ENCODE measurements around the gene BAZ2A. TPM values are rescaled to one million over a fixed set of nuclear protein-coding genes. Genes with fewer than 3 reads are reported as not detected.

Gene BAZ2A
- total and polyA plus RNA-seq, 2 experiments from 2014 or later: 109 to 111 TPM

DNA sequence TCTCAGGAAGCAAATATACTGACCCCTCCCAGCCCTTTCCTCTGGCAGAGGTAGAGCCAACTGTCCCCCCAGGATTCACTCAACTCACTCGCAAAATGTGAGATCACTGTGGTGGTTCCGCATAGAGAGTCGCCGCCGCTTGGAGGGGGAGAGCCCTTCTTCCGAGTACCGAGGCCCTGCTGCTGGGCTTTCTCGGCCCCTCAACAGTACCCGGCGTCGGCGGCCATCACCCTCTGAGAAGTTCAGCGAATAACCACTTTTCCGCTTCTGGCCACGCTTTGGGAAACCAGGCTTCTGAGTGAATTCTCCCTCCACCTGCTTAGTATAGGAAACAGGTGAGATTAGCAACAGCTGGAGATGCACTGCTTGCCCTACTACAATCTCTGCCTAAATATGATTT lies 31.1 kb downstream of the BAZ2A start:
- DNase-seq (ENCODE audit: low spot score) (no peak), ATAC-seq (no peak)
- Mint-ChIP-seq H3K36me3 (ENCODE audit: low read depth) (peaks cover 74% of the 10 kb centered on the region), H3K4me3 (no peak overlapping the region), H3K4me1 (peaks cover 23% of the 10 kb centered on the region), H3K27ac (no peak overlapping the region), H3K27me3 (ENCODE audit: insufficient read depth, low read depth, poor library complexity) (peaks cover 10% of the 10 kb centered on the region), H3K9me3 (no peaks in the 10 kb centered on the region)
- H3K27me3 ChIP-seq (ENCODE audit: insufficient read depth): no peaks in the 10 kb centered on the region
- peaks cover 6% of the 10 kb centered on the region; the same call in 1 of the 2 replicates for H4K20me1 ChIP-seq (replicated peaks; ENCODE audit: insufficient read depth)
- no peaks in the 10 kb centered on the region for H3K79me2 ChIP-seq (replicated peaks; ENCODE audit: insufficient read depth)
- peaks cover 17% of the 10 kb centered on the region for H3K4me1 ChIP-seq (ENCODE audit: insufficient read depth)
- H3K36me3 ChIP-seq (ENCODE audit: insufficient read depth): peaks cover 42% of the 10 kb centered on the region
- TF ChIP-seq POLR2AphosphoS5 (IDR thresholded peaks at IDR 0.05; ENCODE audit: low read depth) (no peak), EZH2phosphoT487 (IDR thresholded peaks at IDR 0.05; ENCODE audit: unreplicated experiment) (no peak), STAT1 (IDR thresholded peaks at IDR 0.05; ENCODE audit: unreplicated experiment) (no peak), CREB1 (CRISPR knock-in tag; IDR thresholded peaks at IDR 0.05; ENCODE audit: low read depth) (no peak), ZNF331 (CRISPR knock-in tag; IDR thresholded peaks at IDR 0.05; ENCODE audit: low read depth) (no peak), ZNF114 (CRISPR knock-in tag; IDR thresholded peaks at IDR 0.05) (no peak), EZH2 (IDR thresholded peaks at IDR 0.05; ENCODE audit: low read depth, unreplicated experiment) (no peak)
- TF ChIP-seq, protein P1, sequence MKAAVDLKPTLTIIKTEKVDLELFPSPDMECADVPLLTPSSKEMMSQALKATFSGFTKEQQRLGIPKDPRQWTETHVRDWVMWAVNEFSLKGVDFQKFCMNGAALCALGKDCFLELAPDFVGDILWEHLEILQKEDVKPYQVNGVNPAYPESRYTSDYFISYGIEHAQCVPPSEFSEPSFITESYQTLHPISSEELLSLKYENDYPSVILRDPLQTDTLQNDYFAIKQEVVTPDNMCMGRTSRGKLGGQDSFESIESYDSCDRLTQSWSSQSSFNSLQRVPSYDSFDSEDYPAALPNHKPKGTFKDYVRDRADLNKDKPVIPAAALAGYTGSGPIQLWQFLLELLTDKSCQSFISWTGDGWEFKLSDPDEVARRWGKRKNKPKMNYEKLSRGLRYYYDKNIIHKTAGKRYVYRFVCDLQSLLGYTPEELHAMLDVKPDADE (IDR thresholded peaks at IDR 0.05): no peak
- TF ChIP-seq, protein P2, sequence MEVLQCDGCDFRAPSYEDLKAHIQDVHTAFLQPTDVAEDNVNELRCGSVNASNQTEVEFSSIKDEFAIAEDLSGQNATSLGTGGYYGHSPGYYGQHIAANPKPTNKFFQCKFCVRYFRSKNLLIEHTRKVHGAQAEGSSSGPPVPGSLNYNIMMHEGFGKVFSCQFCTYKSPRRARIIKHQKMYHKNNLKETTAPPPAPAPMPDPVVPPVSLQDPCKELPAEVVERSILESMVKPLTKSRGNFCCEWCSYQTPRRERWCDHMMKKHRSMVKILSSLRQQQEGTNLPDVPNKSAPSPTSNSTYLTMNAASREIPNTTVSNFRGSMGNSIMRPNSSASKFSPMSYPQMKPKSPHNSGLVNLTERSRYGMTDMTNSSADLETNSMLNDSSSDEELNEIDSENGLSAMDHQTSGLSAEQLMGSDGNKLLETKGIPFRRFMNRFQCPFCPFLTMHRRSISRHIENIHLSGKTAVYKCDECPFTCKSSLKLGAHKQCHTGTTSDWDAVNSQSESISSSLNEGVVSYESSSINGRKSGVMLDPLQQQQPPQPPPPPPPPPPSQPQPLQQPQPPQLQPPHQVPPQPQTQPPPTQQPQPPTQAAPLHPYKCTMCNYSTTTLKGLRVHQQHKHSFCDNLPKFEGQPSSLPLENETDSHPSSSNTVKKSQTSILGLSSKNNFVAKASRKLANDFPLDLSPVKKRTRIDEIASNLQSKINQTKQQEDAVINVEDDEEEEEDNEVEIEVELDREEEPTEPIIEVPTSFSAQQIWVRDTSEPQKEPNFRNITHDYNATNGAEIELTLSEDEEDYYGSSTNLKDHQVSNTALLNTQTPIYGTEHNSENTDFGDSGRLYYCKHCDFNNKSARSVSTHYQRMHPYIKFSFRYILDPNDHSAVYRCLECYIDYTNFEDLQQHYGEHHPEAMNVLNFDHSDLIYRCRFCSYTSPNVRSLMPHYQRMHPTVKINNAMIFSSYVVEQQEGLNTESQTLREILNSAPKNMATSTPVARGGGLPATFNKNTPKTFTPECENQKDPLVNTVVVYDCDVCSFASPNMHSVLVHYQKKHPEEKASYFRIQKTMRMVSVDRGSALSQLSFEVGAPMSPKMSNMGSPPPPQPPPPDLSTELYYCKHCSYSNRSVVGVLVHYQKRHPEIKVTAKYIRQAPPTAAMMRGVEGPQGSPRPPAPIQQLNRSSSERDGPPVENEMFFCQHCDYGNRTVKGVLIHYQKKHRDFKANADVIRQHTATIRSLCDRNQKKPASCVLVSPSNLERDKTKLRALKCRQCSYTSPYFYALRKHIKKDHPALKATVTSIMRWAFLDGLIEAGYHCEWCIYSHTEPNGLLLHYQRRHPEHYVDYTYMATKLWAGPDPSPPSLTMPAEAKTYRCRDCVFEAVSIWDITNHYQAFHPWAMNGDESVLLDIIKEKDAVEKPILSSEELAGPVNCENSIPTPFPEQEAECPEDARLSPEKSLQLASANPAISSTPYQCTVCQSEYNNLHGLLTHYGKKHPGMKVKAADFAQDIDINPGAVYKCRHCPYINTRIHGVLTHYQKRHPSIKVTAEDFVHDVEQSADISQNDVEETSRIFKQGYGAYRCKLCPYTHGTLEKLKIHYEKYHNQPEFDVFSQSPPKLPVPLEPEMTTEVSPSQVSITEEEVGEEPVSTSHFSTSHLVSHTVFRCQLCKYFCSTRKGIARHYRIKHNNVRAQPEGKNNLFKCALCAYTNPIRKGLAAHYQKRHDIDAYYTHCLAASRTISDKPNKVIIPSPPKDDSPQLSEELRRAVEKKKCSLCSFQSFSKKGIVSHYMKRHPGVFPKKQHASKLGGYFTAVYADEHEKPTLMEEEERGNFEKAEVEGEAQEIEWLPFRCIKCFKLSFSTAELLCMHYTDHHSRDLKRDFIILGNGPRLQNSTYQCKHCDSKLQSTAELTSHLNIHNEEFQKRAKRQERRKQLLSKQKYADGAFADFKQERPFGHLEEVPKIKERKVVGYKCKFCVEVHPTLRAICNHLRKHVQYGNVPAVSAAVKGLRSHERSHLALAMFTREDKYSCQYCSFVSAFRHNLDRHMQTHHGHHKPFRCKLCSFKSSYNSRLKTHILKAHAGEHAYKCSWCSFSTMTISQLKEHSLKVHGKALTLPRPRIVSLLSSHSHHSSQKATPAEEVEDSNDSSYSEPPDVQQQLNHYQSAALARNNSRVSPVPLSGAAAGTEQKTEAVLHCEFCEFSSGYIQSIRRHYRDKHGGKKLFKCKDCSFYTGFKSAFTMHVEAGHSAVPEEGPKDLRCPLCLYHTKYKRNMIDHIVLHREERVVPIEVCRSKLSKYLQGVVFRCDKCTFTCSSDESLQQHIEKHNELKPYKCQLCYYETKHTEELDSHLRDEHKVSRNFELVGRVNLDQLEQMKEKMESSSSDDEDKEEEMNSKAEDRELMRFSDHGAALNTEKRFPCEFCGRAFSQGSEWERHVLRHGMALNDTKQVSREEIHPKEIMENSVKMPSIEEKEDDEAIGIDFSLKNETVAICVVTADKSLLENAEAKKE (CRISPR knock-in tag; IDR thresholded peaks at IDR 0.05): no peak
- TF ChIP-seq, protein P3, sequence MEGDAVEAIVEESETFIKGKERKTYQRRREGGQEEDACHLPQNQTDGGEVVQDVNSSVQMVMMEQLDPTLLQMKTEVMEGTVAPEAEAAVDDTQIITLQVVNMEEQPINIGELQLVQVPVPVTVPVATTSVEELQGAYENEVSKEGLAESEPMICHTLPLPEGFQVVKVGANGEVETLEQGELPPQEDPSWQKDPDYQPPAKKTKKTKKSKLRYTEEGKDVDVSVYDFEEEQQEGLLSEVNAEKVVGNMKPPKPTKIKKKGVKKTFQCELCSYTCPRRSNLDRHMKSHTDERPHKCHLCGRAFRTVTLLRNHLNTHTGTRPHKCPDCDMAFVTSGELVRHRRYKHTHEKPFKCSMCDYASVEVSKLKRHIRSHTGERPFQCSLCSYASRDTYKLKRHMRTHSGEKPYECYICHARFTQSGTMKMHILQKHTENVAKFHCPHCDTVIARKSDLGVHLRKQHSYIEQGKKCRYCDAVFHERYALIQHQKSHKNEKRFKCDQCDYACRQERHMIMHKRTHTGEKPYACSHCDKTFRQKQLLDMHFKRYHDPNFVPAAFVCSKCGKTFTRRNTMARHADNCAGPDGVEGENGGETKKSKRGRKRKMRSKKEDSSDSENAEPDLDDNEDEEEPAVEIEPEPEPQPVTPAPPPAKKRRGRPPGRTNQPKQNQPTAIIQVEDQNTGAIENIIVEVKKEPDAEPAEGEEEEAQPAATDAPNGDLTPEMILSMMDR (conservative IDR thresholded peaks at IDR 0.05; ENCODE audit: low read depth in 2 of 2): no peak
- no peak overlapping the region for H3K27ac ChIP-seq (ENCODE audit: low read depth)
- H3K4me2 ChIP-seq: no peak overlapping the region
- peaks cover 16% of the 10 kb centered on the region for H3F3A ChIP-seq (replicated peaks; ENCODE audit: low read depth)
- no peak overlapping the region for H2AFZ ChIP-seq
- no peaks in the 10 kb centered on the region for H3K9me2 ChIP-seq (ENCODE audit: insufficient read depth)
- no peak overlapping the region for H3K4me3 ChIP-seq
